HUES6 (cell line): Measurements from ENCODE around the gene TTC7B.

Experiments
- H3K27ac ChIP-seq: 2 replicates; pipeline ENCODE4 v1.7.0; 2013; ENCODE audit warnings: low read depth, mild to moderate bottlenecking, low read length, inconsistent platforms
- H3K27me3 ChIP-seq: 2 replicates; pipeline ENCODE4 v1.6.1; 2013; ENCODE audit warnings: low read length; ENCODE audit not compliant: control insufficient read depth, insufficient read depth
- H3K36me3 ChIP-seq: 2 replicates; pipeline ENCODE4 v1.6.1; 2013; ENCODE audit warnings: low read length; ENCODE audit not compliant: control insufficient read depth, insufficient read depth
- H3K4me1 ChIP-seq: 2 replicates; pipeline ENCODE4 v1.6.1; 2013; ENCODE audit warnings: low read length; ENCODE audit not compliant: control insufficient read depth, insufficient read depth
- H3K4me3 ChIP-seq: 2 replicates; pipeline ENCODE4 v1.5.1; 2013; ENCODE audit warnings: low read depth, low read length
- H3K9ac ChIP-seq: one replicate; pipeline ENCODE4 v1.6.1; 2013; ENCODE audit warnings: mild to moderate bottlenecking, low read length
- H3K9me3 ChIP-seq: 2 replicates; pipeline ENCODE4 v1.6.1; 2013; ENCODE audit warnings: low read depth, low read length; ENCODE audit not compliant: control insufficient read depth, insufficient read depth

Gene TTC7B

DNA sequence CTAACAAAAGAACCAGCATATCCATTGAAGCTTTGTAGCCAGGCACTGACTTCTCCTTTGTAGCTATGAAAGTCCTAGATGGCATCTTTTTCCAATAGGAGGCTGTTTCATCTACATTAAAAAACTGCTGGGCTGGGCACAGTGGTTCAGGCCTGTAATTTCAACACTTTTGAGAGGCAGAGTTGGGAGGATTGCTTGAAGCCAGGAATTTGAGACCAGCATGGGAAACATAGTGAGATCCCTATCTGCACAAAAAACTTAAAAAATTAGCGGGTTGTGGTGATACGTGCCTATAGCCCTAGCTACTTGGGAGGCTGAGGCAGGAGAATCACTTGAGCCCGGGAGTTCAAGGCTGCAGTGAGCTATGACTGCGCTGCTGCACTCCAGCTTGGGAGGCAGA is 251.7 kb downstream of the TTC7B start:
- Histone ChIP-seq H3K27me3 (no peaks in the 10 kb centered on the region), H3K4me1 (peaks cover 28% of the 10 kb centered on the region), H3K27ac (no peak overlapping the region), H3K9me3 (no peaks in the 10 kb centered on the region), H3K36me3 (no peaks in the 10 kb centered on the region), H3K9ac (no peak overlapping the region), H3K4me3 (no peak overlapping the region)

DNA sequence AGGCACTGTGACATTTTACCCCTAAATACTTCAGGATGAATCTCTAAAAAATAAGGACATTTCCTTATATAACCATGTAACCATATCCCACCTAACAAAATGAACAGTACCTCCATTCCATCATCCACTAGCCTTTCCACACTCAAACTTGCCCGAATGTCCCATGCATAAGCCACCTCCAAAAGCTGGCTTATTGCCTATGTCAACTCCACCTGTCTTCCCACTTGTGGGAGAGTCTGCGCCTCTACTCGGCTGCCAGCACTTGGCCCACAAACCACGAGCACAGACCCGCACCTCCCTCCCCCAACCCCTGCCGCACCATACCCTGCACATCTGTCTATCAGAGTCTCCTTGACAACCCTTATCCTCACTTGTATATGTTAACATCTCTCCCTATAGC is 253.6 kb downstream of the TTC7B start:
- Histone ChIP-seq H3K4me1 (peaks cover 12% of the 10 kb centered on the region), H3K4me3 (no peak overlapping the region), H3K9me3 (no peaks in the 10 kb centered on the region), H3K27me3 (no peaks in the 10 kb centered on the region), H3K36me3 (no peaks in the 10 kb centered on the region), H3K27ac (no peak overlapping the region), H3K9ac (no peak overlapping the region)

DNA sequence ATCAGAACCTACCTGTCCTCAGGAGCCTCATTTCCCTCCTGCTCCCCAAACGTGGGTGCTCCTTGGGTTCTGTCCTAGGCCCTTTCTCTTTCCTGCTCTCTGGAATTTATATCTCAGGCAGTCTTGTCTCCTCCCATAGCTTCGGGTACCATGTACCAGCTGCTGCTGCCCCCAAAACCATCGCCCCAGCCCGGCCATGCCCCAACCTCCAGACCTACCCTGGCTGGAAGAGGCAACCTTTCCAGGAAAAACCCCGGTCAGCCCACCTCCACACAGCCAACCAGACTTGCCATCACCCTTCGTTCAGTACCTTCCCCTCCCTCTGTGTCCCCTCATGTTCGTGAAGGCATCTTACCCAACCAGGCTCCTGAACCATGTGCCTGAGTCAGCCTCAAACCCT is 254.3 kb downstream of the TTC7B start:
- Histone ChIP-seq H3K36me3 (no peaks in the 10 kb centered on the region), H3K27ac (no peak overlapping the region), H3K9ac (no peak overlapping the region), H3K9me3 (no peaks in the 10 kb centered on the region), H3K27me3 (no peaks in the 10 kb centered on the region), H3K4me1 (peaks cover 6% of the 10 kb centered on the region; the same call in 1 of the 2 replicates), H3K4me3 (no peak overlapping the region)

DNA sequence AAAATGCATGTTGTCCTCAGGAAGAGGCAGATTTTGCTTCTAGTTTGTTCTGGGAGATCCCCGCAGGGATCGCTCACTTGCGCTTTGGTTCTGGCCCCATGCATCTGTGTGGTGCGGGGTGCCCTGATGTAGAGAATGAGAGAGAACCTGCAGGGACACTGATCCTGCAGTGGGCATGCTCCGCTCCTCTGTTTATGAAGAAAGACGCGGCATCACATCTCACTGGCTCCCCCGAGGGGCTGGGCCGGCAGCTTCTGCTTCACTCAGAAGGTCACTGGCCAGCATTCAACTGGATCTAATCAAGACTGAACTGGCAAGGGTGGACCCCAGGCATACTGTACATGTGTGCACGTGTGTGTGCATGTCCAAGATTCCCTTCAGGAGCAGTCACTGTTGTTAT is 255.2 kb downstream of the TTC7B start:
- H3K27ac ChIP-seq: no peak overlapping the region
- H3K9me3 ChIP-seq: no peaks in the 10 kb centered on the region
- H3K4me3 ChIP-seq: no peak overlapping the region
- H3K9ac ChIP-seq: no peak overlapping the region
- no peaks in the 10 kb centered on the region for H3K27me3 ChIP-seq
- H3K36me3 ChIP-seq: no peaks in the 10 kb centered on the region
- peaks cover 11% of the 10 kb centered on the region for H3K4me1 ChIP-seq

DNA sequence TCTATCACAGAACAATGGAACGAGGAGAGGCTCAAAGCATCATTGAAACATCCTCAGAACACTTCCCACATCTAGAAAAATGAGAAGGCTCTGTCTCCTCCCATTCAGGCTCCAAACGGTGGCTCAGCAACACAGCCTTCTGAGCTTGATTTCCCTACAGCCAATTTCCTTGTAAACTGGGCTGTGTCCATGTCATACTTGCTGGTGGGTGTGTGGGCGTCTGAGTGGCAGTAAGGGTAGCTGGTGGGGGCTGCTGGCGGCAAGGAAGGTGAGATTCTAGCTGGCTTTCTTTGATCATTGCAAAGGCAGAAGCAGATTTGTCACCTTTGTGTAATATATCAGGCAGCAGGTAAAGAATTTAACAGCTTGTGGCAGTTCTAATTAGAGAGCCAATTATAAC is 255.7 kb downstream of the TTC7B start:
- Histone ChIP-seq H3K9ac (no peak overlapping the region), H3K27me3 (no peaks in the 10 kb centered on the region), H3K4me1 (peaks cover 15% of the 10 kb centered on the region), H3K27ac (no peak overlapping the region), H3K36me3 (no peaks in the 10 kb centered on the region), H3K4me3 (no peak overlapping the region), H3K9me3 (no peaks in the 10 kb centered on the region)

DNA sequence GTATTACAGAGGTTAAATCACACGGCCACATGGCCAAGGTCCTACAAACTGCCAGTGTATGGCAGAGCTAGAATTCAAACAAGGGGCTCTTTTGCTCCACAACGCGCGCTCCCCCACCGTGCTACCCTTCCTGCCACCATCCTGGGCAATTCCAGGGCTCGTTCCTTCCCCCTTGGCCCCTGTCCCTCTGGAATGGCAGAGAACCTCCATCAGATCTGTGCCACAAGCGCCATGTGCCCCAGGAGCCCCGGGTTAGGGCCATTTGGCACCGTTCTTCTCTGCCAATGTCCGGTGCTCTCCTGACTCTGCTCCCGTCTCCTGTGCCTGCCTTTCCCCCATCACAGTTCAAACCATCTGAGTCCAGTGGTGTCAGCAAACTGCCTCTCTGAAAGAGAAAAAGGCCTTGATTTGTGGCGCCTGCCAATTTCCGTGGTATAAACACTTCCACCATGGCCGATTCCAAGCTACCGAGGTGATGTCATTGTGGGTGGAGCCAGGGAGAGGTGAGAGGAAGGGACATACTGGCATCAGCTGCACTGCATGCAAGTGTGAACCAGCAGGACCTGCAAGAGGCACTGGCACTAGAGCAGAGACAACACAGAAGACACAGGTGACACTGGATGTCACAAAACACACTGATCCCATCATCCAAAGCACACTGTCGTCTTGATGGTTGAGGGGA is 256.3 kb downstream of the TTC7B start:
- H3K9me3 ChIP-seq: no peaks in the 10 kb centered on the region
- H3K27me3 ChIP-seq: no peaks in the 10 kb centered on the region
- H3K4me1 ChIP-seq: peaks cover 18% of the 10 kb centered on the region
- no peaks in the 10 kb centered on the region for H3K36me3 ChIP-seq
- no peak overlapping the region for H3K4me3 ChIP-seq
- H3K27ac ChIP-seq: no peak overlapping the region
- no peak overlapping the region for H3K9ac ChIP-seq

DNA sequence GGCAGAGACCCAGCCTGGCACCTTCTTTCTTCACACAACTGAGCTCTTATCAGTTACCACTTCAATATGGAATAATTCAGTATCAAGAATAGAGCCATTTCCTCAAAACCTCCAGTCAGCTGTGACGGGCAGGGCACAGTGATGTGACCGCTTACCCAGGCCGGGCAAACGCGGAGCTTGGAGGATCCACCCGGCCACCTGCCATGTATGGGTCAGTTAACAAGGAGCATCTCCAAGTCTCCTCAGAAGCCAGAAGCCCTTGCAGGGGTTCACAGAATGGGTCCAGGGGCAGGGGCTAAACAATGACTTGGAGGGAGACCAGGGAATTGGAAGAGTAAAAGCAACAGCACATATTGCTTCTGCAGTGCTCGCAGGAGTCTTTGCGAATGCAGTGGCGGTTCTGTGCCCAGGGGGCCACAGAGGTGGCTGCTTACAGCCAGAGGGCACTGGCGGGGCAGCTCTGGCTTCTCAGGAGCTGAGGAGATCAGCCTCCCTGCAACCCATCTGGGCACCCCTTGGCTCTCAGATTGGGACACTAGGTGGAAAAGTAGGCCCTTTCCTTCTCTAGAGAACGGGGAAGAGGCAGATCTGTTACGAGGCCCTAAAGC is 257.1 kb downstream of the TTC7B start:
- H3K27ac ChIP-seq: no peak overlapping the region
- no peaks in the 10 kb centered on the region for H3K9me3 ChIP-seq
- H3K27me3 ChIP-seq: no peaks in the 10 kb centered on the region
- peaks cover 18% of the 10 kb centered on the region for H3K4me1 ChIP-seq
- no peak overlapping the region for H3K4me3 ChIP-seq
- no peaks in the 10 kb centered on the region for H3K36me3 ChIP-seq
- no peak overlapping the region for H3K9ac ChIP-seq

DNA sequence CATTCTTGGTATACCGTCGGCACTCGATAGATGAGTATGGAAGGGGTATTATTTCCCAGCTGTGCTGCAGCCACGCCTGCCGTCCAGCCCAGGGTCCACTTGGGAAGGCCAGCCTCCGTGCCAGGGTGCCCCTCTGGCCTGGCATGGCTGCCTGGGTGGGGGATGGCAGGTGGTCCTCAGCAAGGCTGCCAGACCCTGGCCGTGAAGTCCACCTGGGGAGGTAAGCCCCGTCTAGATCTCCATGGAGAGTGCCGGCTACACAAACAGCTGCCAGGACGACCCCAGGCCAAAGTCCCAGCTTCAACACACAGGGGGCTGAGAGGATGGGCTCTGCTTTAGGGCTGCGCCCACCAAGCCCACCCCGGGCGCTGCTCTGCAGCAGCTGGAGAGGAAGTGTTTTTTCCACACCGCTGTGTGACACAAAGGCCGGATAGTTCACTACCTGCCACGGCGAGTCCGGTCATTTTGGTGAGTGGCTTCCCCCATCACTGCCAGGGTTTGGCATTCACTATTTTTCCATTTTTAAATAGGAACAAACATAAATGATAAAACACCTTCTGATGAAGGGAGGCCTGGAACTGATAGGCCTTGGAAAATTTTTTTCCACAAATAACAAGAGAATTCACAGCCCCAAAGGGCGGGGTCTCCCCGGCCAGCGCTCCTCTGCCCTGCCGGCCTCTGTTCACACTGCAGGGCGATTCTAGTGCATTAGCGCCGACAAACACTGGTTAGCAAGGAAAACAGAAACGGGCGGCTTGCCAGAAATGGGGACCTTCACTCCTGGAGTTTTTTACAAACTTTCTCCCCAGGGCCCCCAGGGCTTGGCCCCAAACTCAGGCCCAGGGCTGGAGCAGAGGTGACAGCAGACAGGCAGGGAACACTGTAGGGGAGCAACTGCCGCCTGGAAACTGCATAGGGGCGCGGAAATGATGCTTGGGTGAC is 257.9 kb downstream of the TTC7B start:
- Histone ChIP-seq H3K4me1 (peaks cover 18% of the 10 kb centered on the region), H3K9me3 (no peaks in the 10 kb centered on the region), H3K36me3 (no peaks in the 10 kb centered on the region), H3K27me3 (no peaks in the 10 kb centered on the region), H3K27ac (no peak overlapping the region), H3K4me3 (no peak overlapping the region), H3K9ac (no peak overlapping the region)

DNA sequence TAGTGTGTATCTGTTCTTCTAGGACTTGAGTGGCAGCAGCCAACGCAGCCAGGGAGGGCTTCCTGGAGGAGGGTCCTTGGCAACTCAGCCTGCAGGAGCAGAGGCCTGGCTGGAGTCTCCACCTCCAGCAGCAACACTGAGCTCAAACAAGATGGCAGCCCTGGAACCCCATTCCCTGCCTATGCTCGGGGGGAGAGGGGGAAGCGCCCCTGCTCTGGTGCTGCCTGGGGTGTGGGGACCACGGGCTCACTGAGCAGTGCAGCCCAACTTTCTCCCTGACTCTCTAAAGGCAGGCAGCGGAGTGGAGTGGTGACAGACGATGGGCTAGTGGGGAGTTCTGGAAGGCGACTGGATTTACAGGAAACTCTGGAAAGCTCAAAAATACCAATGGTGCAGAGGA is 258.7 kb downstream of the TTC7B start:
- H3K9me3 ChIP-seq: no peaks in the 10 kb centered on the region
- H3K4me1 ChIP-seq: peaks cover 18% of the 10 kb centered on the region
- no peaks in the 10 kb centered on the region for H3K36me3 ChIP-seq
- no peak overlapping the region for H3K4me3 ChIP-seq
- H3K27me3 ChIP-seq: no peaks in the 10 kb centered on the region
- no peak overlapping the region for H3K9ac ChIP-seq
- no peak overlapping the region for H3K27ac ChIP-seq

DNA sequence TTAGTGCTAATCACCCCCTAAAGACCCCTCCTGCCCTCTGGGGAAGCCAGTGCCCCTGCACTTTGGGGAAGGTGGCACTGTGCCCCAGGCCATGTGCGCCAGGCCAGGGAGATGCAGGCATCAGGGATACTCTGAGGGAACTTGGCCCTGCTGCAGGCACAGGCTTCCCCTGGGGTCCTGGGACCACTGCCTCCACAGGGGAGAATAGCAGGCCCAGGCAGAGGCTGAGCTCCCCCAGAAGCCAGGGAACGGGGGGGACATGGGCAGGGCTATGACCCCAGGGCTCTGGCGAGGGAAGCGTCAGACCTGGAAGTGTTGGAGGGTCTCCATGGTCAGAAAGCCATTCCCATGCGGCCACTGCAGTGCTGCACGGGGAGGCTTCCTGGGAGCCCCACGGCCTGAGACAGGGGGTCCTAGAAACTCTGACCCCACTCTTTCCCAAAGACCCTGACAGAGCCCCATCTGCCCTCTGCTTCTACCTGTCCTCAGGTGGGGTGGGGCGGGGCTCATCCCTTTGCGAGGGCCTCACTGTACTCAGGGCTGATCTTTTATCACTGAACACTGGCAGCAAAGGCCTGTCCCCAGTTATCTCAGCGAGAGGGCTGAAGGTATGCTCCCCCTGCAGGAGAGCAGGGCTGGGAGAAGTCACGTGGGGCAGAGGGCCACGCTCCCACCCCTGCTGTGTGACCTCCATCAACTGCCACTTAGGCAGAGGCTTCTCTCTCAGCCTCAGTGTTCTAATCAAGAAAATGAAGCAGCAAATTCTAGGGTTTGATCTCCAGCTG is 259.4 kb downstream of the TTC7B start:
- H3K27me3 ChIP-seq: no peaks in the 10 kb centered on the region
- peaks cover 18% of the 10 kb centered on the region for H3K4me1 ChIP-seq
- no peaks in the 10 kb centered on the region for H3K9me3 ChIP-seq
- no peaks in the 10 kb centered on the region for H3K36me3 ChIP-seq
- no peak overlapping the region for H3K4me3 ChIP-seq
- no peak overlapping the region for H3K27ac ChIP-seq
- H3K9ac ChIP-seq: peak overlapping the region; percentile 22
